NT2/D1 (cell line): ENCODE measurements around the gene AANAT.

Experiments
- SUZ12 ChIP-seq: IDR thresholded peaks from 2 replicates; pipeline ENCODE4 v1.6.1; 2011; ENCODE audit not compliant: insufficient read length, insufficient read depth; ENCODE audit errors: extremely low read depth
- ZNF274 ChIP-seq: IDR thresholded peaks from 2 replicates; pipeline ENCODE4 v1.6.1; 2011; ENCODE audit warnings: mild to moderate bottlenecking, low read depth, low read length

- no peak for TF ChIP-seq ZNF274
- no peak for TF ChIP-seq SUZ12
These were observed 7.7 kb upstream of the AANAT start for GRCh38 chr17:76459674-76460073.
